Measurements from ENCODE around the gene RFFL. TPM values are rescaled to one million over a fixed set of nuclear protein-coding genes. Genes with fewer than 3 reads are reported as not detected.

The RFFL gene
- total RNA-seq, 1 donor from 2014 or later: 31.5 TPM

GRCh38 chr17:34990921-34991365 is 72.6 kb downstream of the RFFL start:
- TF ChIP-seq CTCF (conservative IDR thresholded peaks at IDR 0.05; ENCODE audit: low read depth, low read length): no peak
- no peak overlapping the region for H3K4me3 ChIP-seq (ENCODE audit: low read depth, low read length)
- DNase-seq (ENCODE audit: low read depth): no peak

- no peak for DNase-seq (ENCODE audit: low read depth)
- no peak for TF ChIP-seq CTCF (conservative IDR thresholded peaks at IDR 0.05; ENCODE audit: low read depth, low read length)
- H3K4me3 ChIP-seq (ENCODE audit: low read depth, low read length): no peak overlapping the region
Observed at GRCh38 chr17:34989473-34989872, 74.0 kb downstream of the RFFL start.

- TF ChIP-seq CTCF (conservative IDR thresholded peaks at IDR 0.05; ENCODE audit: low read depth, low read length): no peak
- H3K4me3 ChIP-seq (ENCODE audit: low read depth, low read length): no peak overlapping the region
- DNase-seq (ENCODE audit: low read depth): no peak
Observed at GRCh38 chr17:34988644-34989043, 74.9 kb downstream of the RFFL start.

- no peak for TF ChIP-seq CTCF (conservative IDR thresholded peaks at IDR 0.05; ENCODE audit: low read depth, low read length)
- no peak for DNase-seq (ENCODE audit: low read depth)
- no peak overlapping the region for H3K4me3 ChIP-seq (ENCODE audit: low read depth, low read length)
Observed at GRCh38 chr17:34987232-34987631, 76.3 kb downstream of the RFFL start.

GRCh38 chr17:34981538-34982241 is 81.8 kb downstream of the RFFL start:
- no peak for TF ChIP-seq CTCF (conservative IDR thresholded peaks at IDR 0.05; ENCODE audit: low read depth, low read length)
- DNase-seq (ENCODE audit: low read depth): no peak
- peak overlapping the region; percentile 93 for H3K4me3 ChIP-seq (ENCODE audit: low read depth, low read length)

GRCh38 chr17:34980681-34981537 is 82.6 kb downstream of the RFFL start:
- DNase-seq (ENCODE audit: low read depth): no peak
- peak overlapping the region; percentile 93 for H3K4me3 ChIP-seq (ENCODE audit: low read depth, low read length)
- peak; percentile 53 for TF ChIP-seq CTCF (conservative IDR thresholded peaks at IDR 0.05; ENCODE audit: low read depth, low read length)

All from epithelial cell of proximal tubule (primary cell).